ENCODE data around the gene PCDH9. TPM values are rescaled to one million over a fixed set of nuclear protein-coding genes. Genes with fewer than 3 reads are reported as not detected.

PCDH9 gene
- total and polyA plus RNA-seq, 2 of the 13 experiments (the other 11 are each of a cell fraction or from before 2014, with no cell fraction given) = 0.09 TPM; not detected in 1

GRCh38 chr13:66424422-66424821 is 805.7 kb downstream of the PCDH9 start (continued):
- TF ChIP-seq THRA (CRISPR knock-in tag; IDR thresholded peaks at IDR 0.05; ENCODE audit: borderline replicate concordance) = no peak
- TF ChIP-seq ZNF678 (CRISPR knock-in tag; IDR thresholded peaks at IDR 0.05) = no peak

GRCh38 chr13:66415444-66415843 is 814.7 kb downstream of the PCDH9 start:
- in situ Hi-C loops (cut with HindIII; ENCODE audit: extremely low pct_ligation_motif_present, low pct_unique_long_range_greater_than_20kb) (no loop called here), intact Hi-C loops (cut with micrococcal nuclease; ENCODE audit: unreplicated experiment) (no loop called here)
- Histone ChIP-seq H3K79me2 (ENCODE audit: insufficient read depth, low read length) (no peaks in the 10 kb centered on the region), H3K27me3 (ENCODE audit: control insufficient read depth in 1 of 2, insufficient read depth in 2 of 2, low read length in 2 of 2) (no peaks in the 10 kb centered on the region), H3K27ac (ENCODE audit: extremely low read length, insufficient read depth, low read length) (no peak overlapping the region), H3K9ac (ENCODE audit: insufficient read depth, low read depth, low read length) (no peak overlapping the region), H2AFZ (ENCODE audit: low read length) (no peak overlapping the region), H3K4me3 (replicated peaks in 1 of 3; ENCODE audit: insufficient read depth in 1 of 3, low read depth in 2 of 3, low read length in 3 of 3) (no peak overlapping the region), H3K4me1 (ENCODE audit: insufficient read depth, low read length) (no peaks in the 10 kb centered on the region), H4K20me1 (ENCODE audit: insufficient read depth, low read length) (no peaks in the 10 kb centered on the region), H3K36me3 (replicated peaks in 1 of 2; ENCODE audit: control insufficient read depth in 1 of 2, insufficient read depth in 2 of 2, low read length in 2 of 2) (no peaks in the 10 kb centered on the region), H3K9me3 (ENCODE audit: low read length) (peaks cover 9% of the 10 kb centered on the region; the same call in 1 of the 2 replicates), H3K4me2 (ENCODE audit: low read depth, low read length) (no peak overlapping the region)
- ATAC-seq (no peak), FAIRE-seq (no peak), DNase-seq (ENCODE audit: low spot score) (no peak)
- 1% methylated on average over 2 of the region's 2 CpGs for WGBS (ENCODE audit: low lambda C conversion rate)
- CTCF ChIA-PET (ENCODE audit: low intra/inter-chr PET ratio, low total read pairs) = no interaction called here
- no TSS peak for BruUV-seq (replicated peaks)
- POLR2A ChIA-PET = no interaction called here
- TF ChIP-seq MXD4 (CRISPR knock-in tag; IDR thresholded peaks at IDR 0.05) (no peak), ZNF530 (CRISPR knock-in tag; IDR thresholded peaks at IDR 0.05; ENCODE audit: low read depth) (no peak), ZNF619 (CRISPR knock-in tag; IDR thresholded peaks at IDR 0.05) (no peak), ZNF263 (CRISPR knock-in tag; IDR thresholded peaks at IDR 0.05) (no peak), CC2D1A (CRISPR knock-in tag; IDR thresholded peaks at IDR 0.05) (no peak), FOXP4 (CRISPR knock-in tag; IDR thresholded peaks at IDR 0.05) (no peak), ZNF672 (CRISPR knock-in tag; IDR thresholded peaks at IDR 0.05) (no peak)
